Adipocyte (in vitro differentiated cells): ENCODE results near the gene RALA.

Experiments
- DNase-seq: peaks from one replicate; pipeline ENCODE4 v3.0.0-alpha.2; 2015; ENCODE audit warnings: low read depth
- H3K27me3 ChIP-seq: replicated peaks from 2 replicates; pipeline ENCODE4 v1.7.0; 2013; ENCODE audit warnings: mild to moderate bottlenecking, low read length, moderate library complexity; ENCODE audit not compliant: control insufficient read depth, insufficient read depth
- H3K36me3 ChIP-seq: 2 replicates; pipeline ENCODE4 v1.7.0; 2013; ENCODE audit warnings: low read length, mild to moderate bottlenecking, moderate library complexity; ENCODE audit not compliant: control insufficient read depth, insufficient read depth, severe bottlenecking
- H3K4me1 ChIP-seq: 2 replicates; pipeline ENCODE4 v1.7.0; 2013; ENCODE audit warnings: mild to moderate bottlenecking, low read length, moderate library complexity; ENCODE audit not compliant: control insufficient read depth, insufficient read depth
- H3K4me3 ChIP-seq: 2 replicates; pipeline ENCODE4 v1.7.0; 2013; ENCODE audit warnings: mild to moderate bottlenecking, low read length, moderate library complexity
- H3K9ac ChIP-seq: 2 replicates; pipeline ENCODE4 v1.7.0; 2013; ENCODE audit warnings: mild to moderate bottlenecking, low read length, moderate library complexity
- H3K9me3 ChIP-seq: 2 replicates; pipeline ENCODE4 v1.7.0; 2013; ENCODE audit warnings: mild to moderate bottlenecking, low read length, moderate library complexity; ENCODE audit not compliant: control insufficient read depth

RALA gene, protein sequence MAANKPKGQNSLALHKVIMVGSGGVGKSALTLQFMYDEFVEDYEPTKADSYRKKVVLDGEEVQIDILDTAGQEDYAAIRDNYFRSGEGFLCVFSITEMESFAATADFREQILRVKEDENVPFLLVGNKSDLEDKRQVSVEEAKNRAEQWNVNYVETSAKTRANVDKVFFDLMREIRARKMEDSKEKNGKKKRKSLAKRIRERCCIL

GRCh38 chr7:39623047-39623731 lies at the start of gene RALA:
Gene RALA (plus strand): TSS chr7:39623572. CDS start chr7:39686668, 63,096 bp downstream.
- H3K9me3 ChIP-seq = no peaks in the 10 kb centered on the region
- H3K4me1 ChIP-seq = peaks cover 58% of the 10 kb centered on the region
- H3K27me3 ChIP-seq = no peaks in the 10 kb centered on the region
- no peaks in the 10 kb centered on the region for H3K36me3 ChIP-seq
- peak; percentile 96 for DNase-seq
- peak within 1 kb of the TSS; percentile 93 for H3K4me3 ChIP-seq
- peak within 1 kb of the TSS; percentile 95 for H3K9ac ChIP-seq

GRCh38 chr7:39574673-39575349 lies 48.6 kb upstream of the RALA start:
- Histone ChIP-seq H3K27me3 (no peaks in the 10 kb centered on the region), H3K36me3 (peaks cover 42% of the 10 kb centered on the region)
- DNase-seq = no peak

GRCh38 chr7:39577229-39577874 lies 46.0 kb upstream of the RALA start:
- DNase-seq = no peak
- Histone ChIP-seq H3K9me3 (no peaks in the 10 kb centered on the region), H3K36me3 (peaks cover 26% of the 10 kb centered on the region), H3K9ac (no peak overlapping the region), H3K27me3 (no peaks in the 10 kb centered on the region), H3K4me1 (no peaks in the 10 kb centered on the region), H3K4me3 (no peak overlapping the region)

More at GRCh38 chr7:39574673-39575349, 48.6 kb upstream of the RALA start:
- no peaks in the 10 kb centered on the region for H3K9me3 ChIP-seq
- H3K4me1 ChIP-seq = no peaks in the 10 kb centered on the region
- H3K9ac ChIP-seq = no peak overlapping the region
- no peak overlapping the region for H3K4me3 ChIP-seq

DNA sequence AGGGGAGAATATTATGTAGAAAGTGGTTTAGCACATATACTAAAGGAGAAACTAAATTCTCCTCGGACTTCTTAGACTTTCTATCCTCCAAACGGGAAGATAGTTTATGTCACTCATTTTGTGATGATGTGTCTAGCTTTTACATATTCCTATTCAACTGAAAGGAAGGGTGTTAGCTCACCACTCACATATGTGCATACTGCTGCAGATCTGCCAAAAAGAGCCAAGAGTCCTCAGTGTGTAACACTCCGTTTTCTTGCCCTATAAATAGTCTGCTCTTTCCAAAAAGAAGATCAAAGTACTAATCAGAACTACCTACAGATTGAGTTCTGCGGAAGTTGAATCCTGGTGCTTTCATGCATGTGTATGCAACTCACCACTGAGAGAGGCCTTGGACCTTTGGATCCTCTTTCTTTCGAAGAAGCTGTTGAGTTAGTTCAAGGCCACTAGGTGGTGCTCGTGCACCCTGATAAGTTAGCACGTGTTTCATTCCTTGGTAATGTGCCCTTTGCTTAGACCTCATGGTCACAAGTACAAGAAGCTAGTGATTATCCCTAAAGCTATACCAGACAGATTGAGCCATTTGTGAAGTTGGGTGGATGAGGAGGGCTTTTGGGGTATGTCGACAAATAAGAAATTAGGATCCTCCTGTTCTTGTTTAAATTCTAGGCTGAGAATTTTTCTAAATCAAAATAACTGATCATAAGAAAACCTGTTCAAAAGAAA lies 43.1 kb upstream of the RALA start:
- Histone ChIP-seq H3K9ac (no peak overlapping the region), H3K9me3 (no peaks in the 10 kb centered on the region), H3K27me3 (no peaks in the 10 kb centered on the region), H3K36me3 (peaks cover 7% of the 10 kb centered on the region), H3K4me1 (no peaks in the 10 kb centered on the region), H3K4me3 (no peak overlapping the region)
- DNase-seq = peak; percentile 96

DNA sequence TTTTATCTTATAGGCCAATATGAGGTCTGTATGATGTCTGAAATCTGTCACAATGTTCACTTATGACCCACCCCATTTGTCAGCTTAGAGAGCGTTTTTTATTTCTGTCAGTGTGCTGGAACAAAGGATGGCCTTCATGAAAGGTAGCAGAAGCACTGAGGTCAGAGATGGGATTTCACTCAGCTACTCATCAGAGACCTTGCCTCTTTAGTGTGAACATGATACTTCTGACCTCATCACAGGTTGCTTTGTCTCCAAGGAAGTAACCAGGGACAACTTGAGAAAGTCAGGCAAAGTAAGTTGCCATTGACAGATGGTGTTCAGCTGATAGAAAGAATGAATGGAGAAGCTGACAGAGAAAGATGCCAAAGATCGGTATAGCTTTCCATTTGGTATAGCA lies 40.8 kb upstream of the RALA start:
- Histone ChIP-seq H3K36me3 (peaks cover 7% of the 10 kb centered on the region), H3K4me1 (peaks cover 3% of the 10 kb centered on the region)
- DNase-seq = no peak

GRCh38 chr7:39583539-39583938 lies 39.8 kb upstream of the RALA start:
- peaks cover 6% of the 10 kb centered on the region for H3K36me3 ChIP-seq
- no peak for DNase-seq
- H3K9ac ChIP-seq = no peak overlapping the region
- no peaks in the 10 kb centered on the region for H3K27me3 ChIP-seq
- no peak overlapping the region for H3K4me3 ChIP-seq
- H3K9me3 ChIP-seq = no peaks in the 10 kb centered on the region
- H3K4me1 ChIP-seq = peaks cover 4% of the 10 kb centered on the region

More for the DNA sequence above, 40.8 kb upstream of the RALA start:
- no peaks in the 10 kb centered on the region for H3K9me3 ChIP-seq
- no peak overlapping the region for H3K9ac ChIP-seq
- H3K27me3 ChIP-seq = no peaks in the 10 kb centered on the region
- no peak overlapping the region for H3K4me3 ChIP-seq

GRCh38 chr7:39587393-39587792 lies 36.0 kb upstream of the RALA start:
- no peak overlapping the region for H3K4me3 ChIP-seq
- H3K4me1 ChIP-seq = peaks cover 22% of the 10 kb centered on the region
- H3K36me3 ChIP-seq = no peaks in the 10 kb centered on the region
- H3K9me3 ChIP-seq = no peaks in the 10 kb centered on the region
- no peak for DNase-seq
- no peak overlapping the region for H3K9ac ChIP-seq
- no peaks in the 10 kb centered on the region for H3K27me3 ChIP-seq

- H3K9ac ChIP-seq = no peak overlapping the region
- no peak for DNase-seq
- no peaks in the 10 kb centered on the region for H3K9me3 ChIP-seq
- peaks cover 27% of the 10 kb centered on the region for H3K4me1 ChIP-seq
- H3K4me3 ChIP-seq = no peak overlapping the region
- H3K36me3 ChIP-seq = no peaks in the 10 kb centered on the region
- no peaks in the 10 kb centered on the region for H3K27me3 ChIP-seq
Observed at GRCh38 chr7:39588416-39588815, 35.0 kb upstream of the RALA start.

DNA sequence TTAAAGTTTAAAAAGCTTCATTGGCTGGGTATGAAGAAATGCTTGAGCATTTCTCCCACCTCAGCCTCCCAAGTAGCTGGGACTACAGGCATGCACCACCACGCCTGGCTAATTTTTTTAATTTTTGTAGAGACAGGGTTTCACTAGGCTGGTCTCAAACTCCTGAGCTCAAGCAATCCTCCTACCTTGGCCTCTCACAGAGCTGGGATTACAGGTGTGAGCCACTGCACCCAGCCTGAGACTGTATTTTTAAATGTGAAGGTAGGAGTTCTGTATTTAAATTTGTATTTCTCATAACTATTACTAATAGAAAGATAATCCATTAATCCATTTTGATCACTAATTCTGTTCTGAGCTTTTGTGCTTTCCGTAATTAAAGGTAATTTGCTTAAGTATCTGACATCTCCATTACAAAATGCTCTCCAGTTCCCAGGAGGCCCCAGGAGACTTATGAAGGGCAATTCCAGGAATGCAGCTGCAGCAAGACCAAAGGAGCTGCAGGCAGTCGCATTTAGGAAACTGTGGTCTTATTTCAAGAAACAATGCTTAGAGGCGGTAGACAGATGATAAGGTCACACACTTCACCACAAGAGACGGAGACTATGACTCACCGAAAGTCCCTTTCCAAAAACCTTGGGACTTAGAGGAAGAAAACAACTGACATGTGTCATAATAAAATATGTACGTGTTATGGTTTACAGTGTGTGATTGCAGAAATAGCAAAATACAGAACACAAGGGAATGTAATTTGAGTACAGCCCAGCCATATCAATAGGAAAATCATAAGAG lies 33.9 kb upstream of the RALA start:
- Histone ChIP-seq H3K9ac (no peak overlapping the region), H3K36me3 (no peaks in the 10 kb centered on the region), H3K9me3 (no peaks in the 10 kb centered on the region), H3K4me1 (peaks cover 27% of the 10 kb centered on the region), H3K27me3 (no peaks in the 10 kb centered on the region), H3K4me3 (peak overlapping the region; percentile 0)
- peak; percentile 88 for DNase-seq

- Histone ChIP-seq H3K36me3 (no peaks in the 10 kb centered on the region), H3K9me3 (no peaks in the 10 kb centered on the region), H3K4me1 (peaks cover 32% of the 10 kb centered on the region), H3K4me3 (peak overlapping the region; percentile 57), H3K27me3 (no peaks in the 10 kb centered on the region), H3K9ac (peak overlapping the region; percentile 71)
- peak; percentile 66 for DNase-seq
Observed at GRCh38 chr7:39592586-39592985, 30.8 kb upstream of the RALA start.
